HuH-7 (cell line): ENCODE measurements around the gene GDPD4.
A peak's percentile ranks its signal among the peaks of the same experiment; 100 is the strongest.

Source experiments
- DNase-seq: peaks from one replicate; pipeline ENCODE4 v3.0.0; 2011; ENCODE audit warnings: low spot score

Gene GDPD4

DNA sequence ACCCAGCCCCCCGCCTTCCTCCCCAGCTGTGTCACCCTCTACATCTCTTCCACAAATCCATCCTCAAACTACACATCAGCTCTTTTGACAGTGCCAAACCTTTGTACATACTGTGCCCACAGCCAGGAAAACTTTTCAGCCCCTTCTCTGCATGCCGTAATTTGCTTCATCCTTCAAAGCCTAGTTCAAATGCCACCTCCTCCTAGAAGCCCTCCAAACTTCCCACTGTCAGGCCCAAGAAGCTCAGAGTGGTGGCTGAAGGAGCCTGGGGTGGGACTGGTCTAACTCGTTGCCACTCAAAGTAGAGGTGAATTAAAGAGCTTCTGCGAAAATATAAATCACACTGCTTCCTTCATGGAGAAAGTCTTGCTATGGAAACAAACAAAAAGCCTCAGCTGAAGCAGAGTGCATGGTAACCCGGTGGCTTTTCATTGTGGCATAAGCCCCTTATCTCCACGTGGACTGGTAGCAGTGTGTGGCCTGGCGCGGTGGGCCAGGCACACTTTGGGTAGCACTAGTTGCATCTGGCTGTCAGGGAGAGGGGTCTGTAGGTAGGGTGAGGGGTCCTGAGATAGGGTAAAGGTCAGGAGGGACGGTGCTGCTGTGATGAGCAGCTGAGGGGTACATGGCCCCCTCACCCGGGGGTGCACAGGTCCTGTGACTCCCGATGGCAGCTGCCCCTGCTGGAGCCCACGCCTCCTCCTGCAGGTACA, 96.6 kb downstream of the GDPD4 start:
- no peak for DNase-seq

DNA sequence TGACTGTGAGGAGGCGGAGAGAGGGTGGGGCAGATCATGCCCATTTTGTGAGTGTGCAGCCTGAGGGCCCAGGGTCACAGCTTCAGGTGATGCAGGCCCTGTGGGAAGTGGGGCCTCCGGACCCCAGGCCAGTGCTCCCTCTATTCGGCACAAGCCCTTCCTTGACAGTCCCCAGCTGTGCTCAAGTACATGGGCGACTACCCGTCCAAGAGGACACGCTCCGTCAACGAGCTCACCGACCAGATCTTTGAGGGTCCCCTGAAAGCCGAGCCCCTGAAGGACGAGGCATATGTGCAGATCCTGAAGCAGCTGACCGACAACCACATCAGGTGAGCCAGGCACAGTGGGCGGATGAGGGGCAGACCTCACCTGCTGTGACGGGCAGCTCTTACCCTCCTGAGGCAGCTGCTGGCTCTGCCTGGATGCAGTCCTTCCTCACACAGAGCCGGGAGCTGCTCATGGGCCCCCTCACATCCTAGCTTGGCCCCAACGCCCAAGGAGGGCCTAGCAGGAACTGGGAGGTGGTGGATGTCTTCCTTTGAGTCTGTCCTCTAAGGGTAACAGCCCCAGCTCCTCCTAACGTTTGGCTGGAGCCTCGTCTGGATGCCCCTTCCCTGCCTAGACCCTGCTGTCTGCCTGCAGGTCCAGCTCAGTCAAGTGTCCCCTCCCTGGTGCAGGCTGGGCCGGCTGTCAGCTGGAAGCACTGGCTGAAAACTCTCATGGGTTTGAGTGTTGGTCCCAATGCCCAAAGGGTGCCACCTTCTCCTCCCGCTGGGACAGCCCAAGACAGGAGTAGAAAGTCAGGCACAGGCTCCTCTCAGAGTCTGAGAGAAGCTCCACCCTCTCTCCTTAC, 97.4 kb downstream of the GDPD4 start:
- no peak for DNase-seq

DNA sequence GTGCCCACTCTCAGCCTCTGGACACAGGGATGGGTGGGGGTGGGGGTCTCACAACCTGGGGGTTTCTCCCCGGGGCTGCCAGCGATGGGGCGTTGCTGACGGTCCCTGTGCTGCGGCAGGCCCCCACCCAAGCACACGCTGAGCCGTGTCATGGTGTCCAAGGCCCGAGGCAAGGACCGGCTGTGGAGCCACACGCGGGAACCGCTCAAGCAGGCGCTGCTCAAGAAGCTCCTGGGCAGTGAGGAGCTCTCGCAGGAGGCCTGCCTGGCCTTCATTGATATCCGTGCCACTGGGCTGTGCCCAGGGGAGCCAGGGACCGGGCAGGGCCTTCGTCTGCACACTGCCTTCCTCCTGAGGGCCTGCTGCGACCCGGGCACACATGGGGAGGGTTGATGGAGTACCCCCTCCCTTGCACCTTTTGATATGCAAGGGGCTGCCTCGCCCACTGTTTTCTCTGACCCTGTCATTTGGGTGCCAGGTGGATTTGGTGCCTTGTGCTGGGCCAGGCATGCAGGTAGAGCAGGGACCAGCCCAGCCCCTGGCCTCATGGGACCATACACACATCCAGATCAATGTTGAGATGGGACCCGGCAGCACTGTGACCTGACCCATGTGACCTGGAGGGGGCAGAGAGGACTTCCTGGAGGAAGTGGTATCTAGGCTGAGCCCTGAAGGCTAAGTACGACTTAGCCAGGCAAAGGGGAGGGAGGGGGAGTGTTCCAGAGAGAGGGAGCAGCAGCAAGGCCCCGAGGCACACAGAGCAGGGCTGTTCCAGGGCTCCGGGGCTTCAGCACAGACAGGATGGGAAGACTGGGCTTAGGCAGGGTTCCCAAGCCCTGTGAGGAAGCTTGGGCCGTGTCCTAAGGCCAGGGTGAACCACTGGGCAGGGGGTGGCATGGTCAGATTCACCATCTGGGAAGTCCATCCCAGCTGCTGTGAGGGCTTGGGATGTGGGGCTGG, 98.3 kb downstream of the GDPD4 start:
- no peak for DNase-seq

DNA sequence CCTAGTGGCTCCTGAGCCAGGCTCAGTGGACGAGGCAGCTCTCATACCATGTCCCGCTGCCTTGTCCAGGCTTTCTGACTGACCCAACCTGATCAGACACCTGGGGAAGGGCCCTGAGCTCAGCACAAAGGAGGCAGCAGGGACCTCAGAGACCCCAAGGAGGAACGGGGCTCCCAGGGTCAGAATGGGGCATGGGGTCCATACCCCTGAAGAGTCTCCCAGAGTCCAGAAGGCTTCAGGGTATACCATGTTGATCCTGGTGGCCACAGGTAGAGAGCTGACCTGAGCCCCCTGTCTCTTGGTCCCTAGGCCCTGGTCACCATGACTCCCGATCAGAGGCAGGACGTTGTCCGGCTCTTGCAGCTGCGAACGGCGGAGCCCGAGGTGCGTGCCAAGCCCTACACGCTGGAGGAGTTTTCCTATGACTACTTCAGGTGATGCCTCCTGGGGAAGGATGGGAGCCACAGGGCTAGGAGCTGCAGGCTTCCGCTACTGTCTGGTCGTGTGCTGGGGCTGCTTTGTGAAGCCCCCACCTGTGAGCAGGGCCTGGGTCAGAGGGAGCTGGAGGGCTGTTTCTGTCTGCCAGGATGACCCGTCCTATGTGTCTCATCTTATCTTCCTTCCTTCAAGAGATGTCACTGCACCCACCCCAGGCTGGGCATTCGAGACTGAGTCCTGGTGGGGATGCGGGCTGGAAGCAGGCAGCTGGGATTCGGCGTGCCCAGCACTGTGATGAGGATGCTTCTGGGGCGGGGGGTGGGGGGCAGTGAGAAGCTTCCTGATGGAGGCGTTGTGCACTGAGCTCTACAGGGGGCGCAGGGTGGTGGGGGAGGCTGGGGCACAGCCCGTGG, 99.3 kb downstream of the GDPD4 start:
- DNase-seq = no peak

DNA sequence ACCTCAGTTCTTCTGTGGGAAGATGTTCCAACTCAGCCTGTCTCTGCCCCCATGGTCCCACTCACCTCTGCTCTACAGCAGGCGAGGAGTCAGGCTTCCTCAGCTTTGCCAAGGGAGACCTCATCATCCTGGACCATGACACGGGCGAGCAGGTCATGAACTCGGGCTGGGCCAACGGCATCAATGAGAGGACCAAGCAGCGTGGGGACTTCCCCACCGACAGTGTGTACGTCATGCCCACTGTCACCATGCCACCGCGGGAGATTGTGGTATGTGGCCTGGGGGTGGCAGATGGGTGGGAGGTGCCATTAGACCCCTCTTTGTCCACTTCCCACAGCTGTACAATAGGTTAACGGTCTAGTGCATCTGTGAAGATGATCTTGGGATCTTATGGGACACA, 100.1 kb downstream of the GDPD4 start:
- DNase-seq = no peak

DNA sequence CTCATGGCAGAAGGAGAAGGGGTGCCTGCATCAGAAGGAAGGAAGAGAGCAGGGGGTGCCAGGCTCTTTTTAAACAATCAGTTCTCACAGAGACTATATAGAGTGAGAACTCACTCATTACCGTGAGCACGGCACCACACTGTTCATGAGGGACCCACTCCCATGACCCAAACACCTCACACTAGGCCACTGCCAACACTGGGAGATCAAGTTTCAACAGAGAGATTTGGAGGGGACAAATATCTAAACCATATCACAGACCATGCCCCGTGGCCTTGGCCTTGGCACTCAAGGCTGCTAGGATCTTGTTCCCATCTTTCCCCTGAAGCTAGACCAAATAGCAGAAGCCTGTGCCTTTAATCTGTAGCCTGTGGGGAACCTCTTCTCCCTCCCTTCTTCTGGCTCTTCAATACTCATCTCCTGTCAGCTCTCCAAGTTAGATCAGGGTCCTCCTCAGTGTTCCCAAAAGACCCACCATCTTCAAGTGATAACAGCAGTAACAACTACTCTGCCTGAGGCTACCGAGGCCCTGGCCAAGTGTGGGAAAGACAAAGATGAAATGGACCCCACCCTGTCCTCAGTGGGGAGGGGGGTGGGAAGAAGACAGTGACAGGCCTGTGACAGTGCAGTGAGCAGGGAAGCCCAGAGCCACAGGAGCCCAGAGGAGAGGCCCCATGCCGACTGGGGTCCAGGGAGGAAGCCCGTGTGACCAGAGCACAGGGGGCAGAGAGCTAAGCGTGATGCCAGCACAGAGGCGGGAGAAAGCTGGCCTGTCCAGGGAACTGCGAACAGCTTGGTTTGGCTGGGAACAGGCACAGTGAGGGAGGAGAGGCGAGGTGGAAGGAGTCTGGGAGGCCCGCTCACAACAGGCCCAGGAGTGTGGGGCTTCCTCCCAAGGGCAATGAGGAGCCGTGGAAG, 100.9 kb downstream of the GDPD4 start:
- no peak for DNase-seq

DNA sequence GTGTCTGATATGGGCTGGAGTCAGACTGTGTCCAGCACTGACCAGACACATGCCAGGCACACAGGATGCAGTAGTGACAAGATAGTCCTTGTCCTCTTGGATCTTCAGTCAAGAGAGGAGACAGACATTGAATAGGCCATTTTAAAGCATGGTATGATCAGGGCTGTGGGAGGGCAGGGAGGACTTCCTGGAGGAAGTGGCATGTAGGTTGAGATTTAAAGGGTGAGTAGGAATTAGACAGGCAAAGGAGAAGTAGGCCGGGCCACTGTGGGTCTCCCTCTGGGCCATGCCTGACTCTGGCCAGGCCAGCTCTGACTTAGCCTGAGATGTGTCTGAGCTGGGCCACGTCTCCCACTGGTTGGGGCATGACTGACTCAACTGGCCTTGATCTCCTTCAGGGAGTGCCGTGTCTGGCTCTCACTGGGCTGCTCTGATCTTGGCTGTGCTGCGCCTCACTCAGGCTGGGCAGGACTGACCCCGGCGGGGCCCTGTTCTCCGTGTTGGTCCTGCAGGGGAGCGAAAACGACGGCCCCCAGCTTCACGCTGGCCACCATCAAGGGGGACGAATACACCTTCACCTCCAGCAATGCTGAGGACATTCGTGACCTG, 102.2 kb downstream of the GDPD4 start:
- no peak for DNase-seq

DNA sequence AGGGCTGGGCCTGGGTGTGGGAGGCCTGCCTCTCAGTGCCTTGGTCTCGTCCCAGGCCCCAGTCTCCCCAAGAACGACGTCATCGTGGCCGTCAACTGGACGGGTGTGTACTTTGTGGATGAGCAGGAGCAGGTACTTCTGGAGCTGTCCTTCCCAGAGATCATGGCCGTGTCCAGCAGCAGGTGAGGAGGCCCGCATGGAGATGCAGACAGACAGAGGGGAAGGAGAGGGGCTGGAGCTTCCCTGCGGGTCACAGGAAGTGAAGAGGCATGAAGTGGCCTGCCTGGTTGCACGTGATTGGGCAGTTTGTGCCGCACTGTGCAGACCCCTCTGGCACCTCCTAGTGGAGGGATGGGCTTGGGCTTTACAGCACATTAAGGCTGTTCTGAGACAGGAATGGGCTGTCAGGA, 103.0 kb downstream of the GDPD4 start:
- DNase-seq = peak; percentile 56

DNA sequence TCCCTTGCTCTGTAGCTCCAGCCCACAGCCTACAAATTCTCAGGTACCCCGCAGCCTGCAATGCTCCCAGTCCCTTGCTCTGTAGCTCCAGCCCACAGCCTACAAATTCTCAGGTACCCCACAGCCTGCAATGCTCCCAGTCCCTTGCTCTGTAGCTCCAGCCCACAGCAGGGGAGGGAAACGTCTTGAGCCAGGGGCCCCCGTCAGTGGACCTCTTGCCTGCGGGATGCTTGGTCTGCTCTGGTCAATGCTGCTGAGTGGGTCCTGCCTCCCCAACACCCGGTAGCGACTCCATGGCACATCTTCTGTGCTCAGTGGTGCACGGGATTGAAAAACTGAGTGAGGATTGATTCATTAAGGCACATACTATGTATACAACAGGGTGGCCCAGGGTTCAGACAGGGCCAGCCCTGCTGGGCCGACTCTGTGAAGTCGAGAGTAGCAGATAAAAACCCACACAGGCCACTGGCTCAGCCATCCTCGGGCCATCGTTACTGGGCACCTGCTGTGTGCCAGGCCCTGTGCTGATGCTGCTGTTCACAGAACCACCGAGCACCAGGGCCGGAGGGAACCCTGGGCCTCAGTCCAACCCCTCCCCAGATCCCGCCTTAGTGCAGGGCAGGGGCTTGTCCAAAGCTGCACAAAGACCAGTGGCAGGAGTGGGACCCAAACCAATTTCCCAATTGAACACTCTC, 103.7 kb downstream of the GDPD4 start:
- no peak for DNase-seq

DNA sequence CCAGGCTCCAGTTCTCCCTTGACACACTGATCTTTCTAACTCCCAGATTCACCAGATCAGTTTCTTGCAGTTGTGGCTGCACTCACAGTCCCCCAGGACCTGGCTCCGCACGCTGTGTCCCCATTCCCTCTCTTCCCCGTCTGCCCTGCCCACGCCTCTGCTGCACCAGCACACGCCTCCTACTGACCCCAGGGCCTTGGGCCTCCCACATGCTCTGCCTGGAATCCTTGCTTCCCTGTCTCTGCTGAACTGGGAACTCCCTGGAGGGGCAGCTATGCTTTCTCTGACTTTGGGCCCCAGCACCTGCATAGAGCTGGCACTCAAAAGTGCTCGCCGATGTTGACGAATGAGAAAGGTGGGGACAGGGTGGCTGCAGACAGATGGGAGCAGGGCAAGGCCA, 104.5 kb downstream of the GDPD4 start:
- no peak for DNase-seq

DNA sequence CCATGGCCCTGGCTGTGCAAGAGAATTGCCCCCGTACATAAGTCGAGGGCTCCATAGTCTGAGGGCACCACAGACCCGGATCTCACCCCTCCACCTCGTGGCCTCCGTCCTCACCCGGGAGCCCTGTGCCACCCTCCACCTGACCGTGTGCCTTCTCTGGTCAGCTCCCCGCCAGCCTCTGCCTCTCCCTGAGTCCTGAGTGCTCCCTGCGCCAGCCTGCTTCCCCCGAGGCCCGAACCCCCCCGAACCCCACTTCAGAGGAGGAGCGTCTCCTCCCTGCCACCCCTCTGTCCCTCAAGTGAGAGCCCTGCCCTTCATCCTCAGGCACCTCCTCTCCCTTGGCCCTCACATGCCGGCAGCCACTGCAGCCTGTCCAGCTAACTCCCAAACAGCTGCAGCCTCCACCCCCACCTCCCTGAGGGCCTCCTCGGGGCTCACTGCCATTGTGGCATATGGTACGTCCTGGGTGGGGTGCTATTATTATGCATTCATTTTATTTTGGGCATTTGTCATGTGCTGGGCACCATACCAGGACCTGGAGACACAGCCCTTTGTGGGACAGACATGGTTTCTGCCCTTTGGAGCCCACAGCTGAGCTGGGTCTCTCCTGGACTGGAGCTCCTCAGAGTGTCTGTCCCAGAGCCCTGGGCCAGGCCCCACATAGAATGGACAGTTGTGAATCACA, 106.3 kb downstream of the GDPD4 start:
- no peak for DNase-seq

DNA sequence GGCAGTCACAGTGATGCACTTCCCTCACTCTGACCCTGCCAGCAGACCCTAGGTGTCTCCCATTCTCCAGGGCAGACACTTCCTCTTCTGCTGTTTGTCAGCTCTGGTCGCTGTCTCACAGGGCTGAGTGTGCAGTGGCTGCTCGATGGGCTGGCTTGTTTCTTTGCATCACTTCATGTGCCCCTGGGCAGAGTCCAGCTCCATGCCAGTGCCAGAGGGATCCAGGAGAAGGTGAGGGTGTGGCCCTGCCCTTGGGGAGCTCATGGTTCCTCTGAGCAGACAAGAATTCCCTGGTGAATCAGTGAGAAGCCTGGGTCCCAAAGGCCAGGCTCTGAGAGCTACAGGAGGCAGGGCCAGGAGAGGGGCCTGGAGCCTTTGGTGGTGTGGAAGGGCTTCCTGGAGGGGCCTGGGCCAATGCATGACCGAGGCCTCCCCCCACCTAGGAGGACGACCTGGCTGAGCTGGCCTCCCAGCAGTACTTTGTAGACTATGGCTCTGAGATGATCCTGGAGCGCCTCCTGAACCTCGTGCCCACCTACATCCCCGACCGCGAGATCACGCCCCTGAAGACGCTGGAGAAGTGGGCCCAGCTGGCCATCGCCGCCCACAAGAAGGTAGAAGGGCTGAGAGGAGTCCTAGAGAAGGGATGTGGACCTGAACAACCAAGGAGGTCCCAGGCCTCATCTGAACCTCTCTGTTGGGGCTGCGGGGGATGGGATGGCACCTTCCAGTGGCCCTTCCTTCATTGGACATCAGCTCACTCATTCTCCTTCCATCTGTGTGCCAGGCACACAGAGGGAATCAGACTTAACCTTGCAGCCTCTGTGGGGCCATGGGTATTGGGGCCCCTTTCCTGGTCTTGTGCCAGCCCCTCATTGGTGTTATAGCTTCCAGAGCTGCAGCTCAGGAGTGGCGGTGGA, 107.3 kb downstream of the GDPD4 start:
- no peak for DNase-seq

DNA sequence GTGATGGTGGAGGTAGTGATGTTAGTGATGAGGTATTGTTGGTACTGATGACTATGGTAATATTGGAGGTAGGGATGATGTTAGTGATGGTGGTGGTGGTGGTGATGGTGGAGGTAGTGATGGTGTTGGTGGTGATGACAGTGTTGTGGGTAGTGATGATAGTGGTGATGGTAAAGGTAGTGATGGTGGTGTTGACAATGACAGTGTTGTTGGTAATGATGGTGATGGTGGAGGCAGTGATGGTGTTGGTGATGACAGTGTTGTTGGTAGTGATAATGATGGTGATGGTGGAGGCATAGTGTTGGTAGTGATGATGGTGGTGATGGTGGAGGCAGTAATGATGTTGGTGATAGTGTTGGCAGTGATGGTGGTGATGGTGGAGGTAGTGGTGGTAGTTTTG, 108.3 kb downstream of the GDPD4 start:
- no peak for DNase-seq

DNA sequence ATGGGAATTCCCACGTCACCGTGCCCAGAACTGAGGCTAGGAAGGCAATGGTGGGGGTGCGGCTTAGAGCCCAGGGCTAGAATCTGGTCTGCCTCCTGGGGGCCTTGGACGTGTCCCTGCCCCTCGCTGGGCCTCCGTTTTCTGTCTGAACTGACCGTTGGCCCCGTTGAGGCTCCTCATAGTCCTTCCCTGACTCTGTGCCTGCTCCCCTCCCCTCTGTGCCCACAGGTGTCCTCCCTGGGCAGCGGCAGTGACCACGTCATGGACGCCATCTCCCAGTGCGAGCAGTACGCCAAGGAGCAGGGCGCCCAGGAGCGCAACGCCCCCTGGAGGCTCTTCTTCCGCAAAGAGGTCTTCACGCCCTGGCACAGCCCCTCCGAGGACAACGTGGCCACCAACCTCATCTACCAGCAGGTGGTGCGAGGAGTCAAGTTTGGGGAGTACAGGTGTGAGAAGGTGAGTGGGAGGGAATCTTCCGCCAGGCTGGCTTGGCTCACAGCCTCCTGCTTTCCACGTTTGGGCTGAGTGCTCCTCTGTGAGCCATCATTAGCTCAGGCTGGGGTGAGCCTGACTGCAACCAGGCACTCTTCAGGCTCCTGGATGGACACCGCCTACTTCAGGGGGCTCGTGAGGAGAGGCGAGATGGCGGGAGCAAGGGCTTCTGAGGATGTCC, 109.5 kb downstream of the GDPD4 start:
- peak; percentile 88 for DNase-seq

DNA sequence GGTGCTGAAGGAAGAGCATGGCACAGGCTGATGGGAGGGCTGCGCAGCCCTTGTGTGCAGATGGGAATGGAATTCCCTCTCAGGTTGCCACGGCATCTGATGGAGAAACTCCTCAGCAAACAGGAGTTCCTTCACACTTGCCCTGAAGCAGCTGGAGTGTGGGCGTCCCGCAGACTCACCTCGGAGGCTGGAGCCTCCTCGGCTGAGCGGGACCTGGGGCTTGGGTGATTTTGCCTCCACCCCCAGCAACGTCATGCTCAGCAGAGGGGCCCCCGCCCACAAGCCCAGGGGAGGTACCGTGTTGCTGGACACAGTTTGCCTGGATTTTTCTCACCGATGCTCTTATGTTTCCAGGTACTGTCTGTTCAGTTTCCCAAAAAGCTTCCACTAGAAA, 110.1 kb downstream of the GDPD4 start:
- DNase-seq = no peak

DNA sequence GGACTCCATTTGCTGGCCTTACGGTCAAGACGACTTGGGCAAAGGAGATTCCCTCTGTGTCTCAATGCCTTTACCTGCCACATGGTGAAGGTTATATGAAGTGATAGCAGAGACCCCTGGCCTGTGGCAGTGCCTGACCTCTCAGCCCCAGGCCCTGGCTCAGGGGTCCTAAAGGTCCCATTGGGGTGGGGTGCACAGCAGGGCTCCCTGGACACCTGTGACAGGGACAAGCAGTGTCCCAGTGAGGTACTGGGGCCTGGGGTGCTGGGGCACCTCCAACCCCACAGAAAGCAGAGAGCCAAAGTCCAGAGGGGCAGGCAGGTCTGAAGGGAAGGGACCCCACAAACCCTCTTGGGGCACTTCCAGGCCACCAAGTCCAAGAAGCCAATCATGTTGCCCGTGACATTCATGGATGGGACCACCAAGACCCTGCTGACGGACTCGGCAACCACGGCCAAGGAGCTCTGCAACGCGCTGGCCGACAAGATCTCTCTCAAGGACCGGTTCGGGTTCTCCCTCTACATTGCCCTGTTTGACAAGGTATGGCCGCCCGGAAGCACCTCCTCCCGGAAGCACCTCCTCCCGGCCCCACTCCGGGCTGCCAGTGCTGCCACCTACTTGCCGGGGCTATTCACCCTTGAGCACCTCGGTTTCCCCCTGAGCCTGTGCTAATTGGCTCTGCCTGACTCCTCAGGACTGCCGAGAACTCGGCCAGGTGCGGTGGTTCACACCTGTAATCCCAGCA, 111.0 kb downstream of the GDPD4 start:
- no peak for DNase-seq
